ENCODE data around the gene POPDC2. TPM values are rescaled to one million over a fixed set of nuclear protein-coding genes. Genes with fewer than 3 reads are reported as not detected.

POPDC2 gene, protein sequence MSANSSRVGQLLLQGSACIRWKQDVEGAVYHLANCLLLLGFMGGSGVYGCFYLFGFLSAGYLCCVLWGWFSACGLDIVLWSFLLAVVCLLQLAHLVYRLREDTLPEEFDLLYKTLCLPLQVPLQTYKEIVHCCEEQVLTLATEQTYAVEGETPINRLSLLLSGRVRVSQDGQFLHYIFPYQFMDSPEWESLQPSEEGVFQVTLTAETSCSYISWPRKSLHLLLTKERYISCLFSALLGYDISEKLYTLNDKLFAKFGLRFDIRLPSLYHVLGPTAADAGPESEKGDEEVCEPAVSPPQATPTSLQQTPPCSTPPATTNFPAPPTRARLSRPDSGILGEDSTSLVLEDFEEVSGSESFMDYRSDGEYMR
- total RNA-seq (2022; extraction: Qiagen RNA extraction): 0.10 to 0.82 TPM (median 0.36 TPM) in 5 replicates

GRCh38 chr3:119660474-119661440 lies at the start of gene POPDC2:
POPDC2 (minus strand) TSS chr3:119660589; CDS start chr3:119660423, 166 bp downstream.

GRCh38 chr3:119702530-119703527 lies 42.4 kb upstream of the POPDC2 start, which contains the start of gene CFAP91:
CFAP91 (plus strand) TSS chr3:119703022; CDS start chr3:119703099, 77 bp downstream.

GRCh38 chr3:119676771-119677640 lies 16.6 kb upstream of the POPDC2 start, which contains the start of gene COX17:
COX17 (minus strand) TSS chr3:119677406; CDS start chr3:119677310, 96 bp downstream.

GRCh38 chr3:119597548-119598288 lies 62.7 kb downstream of the POPDC2 start, which contains the start of gene PLA1A:
PLA1A (plus strand) TSS chr3:119597885; CDS start chr3:119597914, 29 bp downstream.

Other genes starting within 250 kb of the POPDC2 start
- gene TMEM39A, start 197.0 kb downstream of the POPDC2 start, total RNA-seq (2022; extraction: Qiagen RNA extraction): 20.8 to 26.1 TPM (median 23.6 TPM) in 5 replicates
- 7.1 to 10.7 TPM (median 9.1 TPM) in 5 replicates for gene POGLUT1, start 191.6 kb downstream of the POPDC2 start, total RNA-seq (2022; extraction: Qiagen RNA extraction)
- gene TIMMDC1, start 162.0 kb downstream of the POPDC2 start, total RNA-seq (2022; extraction: Qiagen RNA extraction): 61.0 to 83.4 TPM (median 79.4 TPM) in 5 replicates
- gene CD80, start 101.0 kb downstream of the POPDC2 start, total RNA-seq (2022; extraction: Qiagen RNA extraction): not detected in 5 replicates
- 2.8 to 3.2 TPM (median 3.0 TPM) in 5 replicates for gene ADPRH, start 81.1 kb downstream of the POPDC2 start, total RNA-seq (2022; extraction: Qiagen RNA extraction)
- gene PLA1A, start 62.7 kb downstream of the POPDC2 start, total RNA-seq (2022; extraction: Qiagen RNA extraction): 0.25 to 0.51 TPM (median 0.43 TPM) in 5 replicates
- gene COX17, start 16.8 kb upstream of the POPDC2 start, total RNA-seq (2022; extraction: Qiagen RNA extraction): 97.2 to 119 TPM (median 97.6 TPM) in 5 replicates
- gene CFAP91, start 42.4 kb upstream of the POPDC2 start, total RNA-seq (2022; extraction: Qiagen RNA extraction): 0.09 to 0.62 TPM (median 0.21 TPM) in 5 replicates
- gene NR1I2, start 121.5 kb upstream of the POPDC2 start, total RNA-seq (2022; extraction: Qiagen RNA extraction): not detected in 5 replicates